ENCODE data around the gene POLD2.
A peak's percentile ranks its signal among the peaks of the same experiment; 100 is the strongest.

Gene POLD2

GRCh38 chr7:44078521-44078920 lies 44.8 kb downstream of the POLD2 start:
- Mint-ChIP-seq H3K4me1 (peaks cover 89% of the 10 kb centered on the region), H3K9me3 (no peaks in the 10 kb centered on the region), H3K27ac (peak overlapping the region in 1 of 2 donors; percentile 72), H3K27me3 (no peaks in the 10 kb centered on the region), H3K4me3 (no peak overlapping the region)
- ATAC-seq = no peak
- no peak for DNase-seq

- Mint-ChIP-seq H3K27me3 (no peaks in the 10 kb centered on the region), H3K4me1 (peaks cover 89% of the 10 kb centered on the region), H3K27ac (peak overlapping the region; percentile 65 to 96)
These were observed 45.7 kb downstream of the POLD2 start for GRCh38 chr7:44077681-44078091.

DNA sequence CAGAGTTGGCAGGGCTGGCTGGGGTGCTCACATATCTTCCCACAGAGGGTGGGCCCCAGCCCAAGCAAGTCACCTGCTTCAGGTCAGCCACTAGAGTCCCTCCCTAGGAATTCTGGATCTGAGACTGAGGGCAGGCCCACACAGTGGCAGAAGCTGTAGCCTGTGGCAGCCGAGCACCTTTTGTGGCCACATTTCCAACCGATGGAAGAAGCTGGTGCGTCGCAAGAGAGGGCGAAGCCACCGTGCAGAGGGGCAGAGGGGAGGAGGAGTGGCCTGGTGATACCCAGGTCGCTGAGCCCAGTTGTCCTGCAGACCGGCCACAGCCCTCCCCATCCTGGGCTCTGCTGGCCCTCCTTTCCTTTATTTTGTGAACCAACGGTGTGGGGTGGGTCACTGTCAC lies 46.3 kb downstream of the POLD2 start:
- Mint-ChIP-seq H3K4me3 (no peak overlapping the region), H3K27me3 (no peaks in the 10 kb centered on the region), H3K27ac (peak overlapping the region; percentile 65 to 96), H3K9me3 (no peaks in the 10 kb centered on the region), H3K4me1 (peaks cover 94% of the 10 kb centered on the region)
- no peak for DNase-seq
- ATAC-seq = no peak

More at GRCh38 chr7:44077681-44078091, 45.7 kb downstream of the POLD2 start:
- DNase-seq (no peak), ATAC-seq (no peak)
- Mint-ChIP-seq H3K9me3 (no peaks in the 10 kb centered on the region), H3K4me3 (peak overlapping the region; percentile 25 to 58)

- ATAC-seq (no peak), DNase-seq (no peak)
- no peaks in the 10 kb centered on the region for H3K27me3 Mint-ChIP-seq
- H3K27ac Mint-ChIP-seq = peak overlapping the region in 1 of 2 donors; percentile 50
- H3K4me3 Mint-ChIP-seq = no peak overlapping the region
- H3K4me1 Mint-ChIP-seq = peaks cover 93% of the 10 kb centered on the region
- H3K9me3 Mint-ChIP-seq = no peaks in the 10 kb centered on the region
These were observed 47.0 kb downstream of the POLD2 start for GRCh38 chr7:44076101-44076895.

GRCh38 chr7:44075296-44076075 lies 47.9 kb downstream of the POLD2 start:
- peak overlapping the region; percentile 5 to 27 for H3K27ac Mint-ChIP-seq
- no peak for ATAC-seq
- no peak for DNase-seq
- no peak overlapping the region for H3K4me3 Mint-ChIP-seq
- H3K4me1 Mint-ChIP-seq = peaks cover 85% of the 10 kb centered on the region
- no peaks in the 10 kb centered on the region for H3K9me3 Mint-ChIP-seq
- H3K27me3 Mint-ChIP-seq = no peaks in the 10 kb centered on the region

- peak; percentile 11 for ATAC-seq
- Mint-ChIP-seq H3K4me1 (peaks cover 73% of the 10 kb centered on the region), H3K27me3 (no peaks in the 10 kb centered on the region), H3K4me3 (peak overlapping the region in 1 of 2 donors; percentile 66), H3K27ac (peak overlapping the region; percentile 2 to 93), H3K9me3 (no peaks in the 10 kb centered on the region)
- DNase-seq = no peak
These were observed 49.0 kb downstream of the POLD2 start for GRCh38 chr7:44074349-44074695.

- Mint-ChIP-seq H3K4me3 (peak overlapping the region in 1 of 2 donors; percentile 66), H3K9me3 (no peaks in the 10 kb centered on the region), H3K27ac (peak overlapping the region; percentile 2 to 93), H3K4me1 (peaks cover 69% of the 10 kb centered on the region), H3K27me3 (no peaks in the 10 kb centered on the region)
- DNase-seq (peak; percentile 61 to 63), ATAC-seq (peak; percentile 87)
These were observed 49.5 kb downstream of the POLD2 start for GRCh38 chr7:44073664-44074348.

- H3K4me1 Mint-ChIP-seq = peaks cover 69% of the 10 kb centered on the region
- H3K27ac Mint-ChIP-seq = peak overlapping the region; percentile 13 to 92
- ATAC-seq (peak; percentile 53), DNase-seq (peak in 1 of 2 donors; percentile 46)
- H3K4me3 Mint-ChIP-seq = no peak overlapping the region
- no peaks in the 10 kb centered on the region for H3K9me3 Mint-ChIP-seq
- no peaks in the 10 kb centered on the region for H3K27me3 Mint-ChIP-seq
These were observed 50.8 kb downstream of the POLD2 start for GRCh38 chr7:44072364-44073231.

DNA sequence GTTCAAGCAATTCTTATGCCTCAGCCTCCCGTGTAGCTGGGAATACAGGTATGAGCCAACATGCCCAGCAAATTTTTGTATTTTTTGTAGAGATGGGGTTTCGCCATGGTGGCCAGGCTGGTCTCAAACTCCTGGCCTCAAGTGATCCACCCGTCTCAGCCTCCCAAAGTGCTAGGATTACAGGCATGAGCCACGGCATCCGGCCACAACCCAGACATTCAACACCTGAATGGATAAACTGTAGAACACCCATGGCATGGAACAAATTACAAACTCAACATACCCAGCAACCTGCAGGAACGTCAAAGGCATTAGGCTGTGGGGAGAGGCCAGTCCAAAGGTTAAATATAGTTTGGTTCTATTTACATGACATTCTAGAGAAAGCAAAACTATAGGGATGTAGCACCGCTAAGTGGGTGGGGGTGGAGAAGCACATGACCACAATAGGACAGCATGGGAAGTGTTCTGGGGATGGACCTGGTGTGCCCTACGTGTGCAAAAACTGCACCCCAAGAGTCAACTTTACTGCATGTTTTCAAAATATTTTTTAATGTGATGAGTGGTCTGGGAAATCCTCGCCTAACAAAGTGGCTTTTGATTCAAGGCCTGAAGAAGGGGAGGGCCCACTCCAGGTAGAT lies 51.5 kb downstream of the POLD2 start:
- H3K4me3 Mint-ChIP-seq = no peak overlapping the region

DNA sequence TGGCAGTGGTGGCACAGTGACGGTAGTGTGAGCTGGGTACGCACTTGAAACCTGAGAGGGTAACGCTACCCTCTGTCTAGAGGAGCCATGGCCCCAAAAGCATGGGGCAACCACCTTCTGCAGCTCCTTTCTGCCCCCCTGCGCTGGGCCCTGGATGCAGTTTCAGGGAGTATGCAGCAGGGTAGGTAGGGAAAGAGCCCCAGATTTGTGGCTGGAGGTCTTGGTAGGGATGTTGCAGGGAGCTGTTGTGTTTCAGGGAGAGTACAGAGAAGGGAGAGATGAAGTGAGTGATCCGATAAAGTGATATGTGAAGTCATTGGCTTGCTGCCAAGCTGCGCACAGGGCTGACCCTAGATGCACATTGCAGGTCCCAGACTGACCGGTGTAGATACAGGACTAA lies 55.3 kb downstream of the POLD2 start:
- H3K27me3 Mint-ChIP-seq = no peaks in the 10 kb centered on the region
- H3K27ac Mint-ChIP-seq = peak overlapping the region in 1 of 2 donors; percentile 64
- no peaks in the 10 kb centered on the region for H3K9me3 Mint-ChIP-seq
- no peak for DNase-seq
- ATAC-seq = no peak
- no peak overlapping the region for H3K4me3 Mint-ChIP-seq
- peaks cover 53% of the 10 kb centered on the region for H3K4me1 Mint-ChIP-seq

More for the DNA sequence above, 51.5 kb downstream of the POLD2 start:
- ATAC-seq (no peak), DNase-seq (no peak)
- Mint-ChIP-seq H3K27me3 (no peaks in the 10 kb centered on the region), H3K4me1 (peaks cover 66% of the 10 kb centered on the region), H3K9me3 (no peaks in the 10 kb centered on the region), H3K27ac (peak overlapping the region in 1 of 2 donors; percentile 20)

DNA sequence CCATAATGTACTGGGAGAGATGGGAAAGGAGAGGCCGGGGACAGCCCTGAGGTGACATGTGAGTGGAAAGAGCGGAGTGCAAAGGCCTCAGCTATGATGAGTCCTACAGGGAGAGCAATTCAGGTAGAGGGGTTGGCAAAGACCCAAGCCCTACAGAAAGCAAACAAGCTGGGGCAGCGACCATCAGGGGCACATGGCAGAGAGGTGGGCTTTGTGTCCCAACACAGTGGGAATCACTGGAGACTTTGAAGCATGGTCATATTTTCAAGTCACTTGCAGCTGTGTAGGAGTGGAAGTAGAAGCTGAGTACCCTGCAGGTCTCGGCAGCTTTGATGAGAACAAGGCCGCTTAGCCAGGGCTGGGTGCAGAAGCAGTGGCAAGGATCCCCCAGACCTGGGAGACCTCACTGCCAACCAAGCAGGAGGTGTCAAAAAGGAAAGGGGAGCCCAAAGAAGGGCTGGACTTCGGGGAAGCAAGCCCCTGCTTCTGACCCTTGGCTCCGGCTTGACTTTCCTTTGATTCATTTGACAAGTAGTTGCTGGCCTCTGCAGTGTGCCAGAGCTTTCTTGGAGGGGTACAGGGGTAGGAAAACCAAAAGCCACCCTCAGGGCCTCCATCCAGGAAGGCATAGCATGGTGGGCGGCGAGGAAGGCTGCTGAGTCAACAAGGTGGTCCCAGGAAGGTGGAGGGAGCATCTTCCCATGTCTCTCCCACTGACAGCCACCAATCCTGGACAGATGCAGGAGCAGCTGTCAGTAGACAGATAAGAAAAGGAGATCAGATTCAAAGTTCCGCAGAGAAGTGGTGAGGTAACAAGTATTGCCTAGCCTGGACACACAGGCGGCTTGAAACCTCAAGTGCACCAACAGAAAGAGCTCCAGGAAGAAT lies 56.0 kb downstream of the POLD2 start:
- H3K9me3 Mint-ChIP-seq = no peaks in the 10 kb centered on the region
- H3K27ac Mint-ChIP-seq = peak overlapping the region in 1 of 2 donors; percentile 59
- no peak overlapping the region for H3K4me3 Mint-ChIP-seq
- ATAC-seq = peak; percentile 10
- H3K27me3 Mint-ChIP-seq = no peaks in the 10 kb centered on the region
- H3K4me1 Mint-ChIP-seq = peaks cover 45% of the 10 kb centered on the region
- no peak for DNase-seq

DNA sequence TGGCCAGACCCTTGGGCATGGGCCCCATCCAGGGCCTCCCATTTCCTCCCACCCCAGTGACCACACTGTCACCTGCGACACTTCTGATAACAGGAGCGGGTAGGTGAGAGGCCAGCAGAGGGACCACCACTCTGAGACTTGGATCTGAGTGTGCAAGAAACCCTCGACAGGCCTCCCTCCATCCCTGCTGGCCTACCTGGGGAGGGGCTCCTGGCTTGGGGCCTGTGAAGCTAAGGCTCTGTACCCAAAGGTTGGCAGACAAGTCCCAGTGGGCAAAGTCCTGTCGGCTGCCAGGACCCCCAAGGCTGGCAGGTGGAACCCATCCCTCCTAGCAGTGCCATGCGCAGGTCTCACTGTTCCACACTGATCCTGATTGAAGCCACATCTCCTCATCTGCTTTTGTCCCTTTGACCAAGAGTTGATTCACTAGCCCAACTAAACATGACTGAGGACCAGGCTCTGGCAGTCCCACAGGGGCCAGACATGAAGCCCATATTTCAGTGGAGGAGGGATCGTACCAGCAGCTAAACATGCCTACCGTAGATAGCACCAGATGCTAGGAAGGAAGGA lies 56.8 kb downstream of the POLD2 start:
- Mint-ChIP-seq H3K27me3 (no peaks in the 10 kb centered on the region), H3K27ac (peak overlapping the region in 1 of 2 donors; percentile 59), H3K9me3 (no peaks in the 10 kb centered on the region), H3K4me1 (peaks cover 39% of the 10 kb centered on the region), H3K4me3 (no peak overlapping the region)
- ATAC-seq (peak; percentile 13), DNase-seq (no peak)

- no peak for DNase-seq
- Mint-ChIP-seq H3K27me3 (no peaks in the 10 kb centered on the region), H3K4me1 (peaks cover 39% of the 10 kb centered on the region), H3K4me3 (no peak overlapping the region), H3K9me3 (no peaks in the 10 kb centered on the region), H3K27ac (peak overlapping the region; percentile 19 to 80)
- ATAC-seq = peak; percentile 4
These were observed 57.3 kb downstream of the POLD2 start for GRCh38 chr7:44066111-44066460.
